ENCODE results near the gene GZMH. TPM values are rescaled to one million over a fixed set of nuclear protein-coding genes. Genes with fewer than 3 reads are reported as not detected.

The GZMH gene
- total RNA-seq, 1 experiment from 2014 or later = not detected

Other genes with a start within 250 kb of the GZMH start
- 17.1 and 19.9 TPM in 2 replicates for gene NFATC4, start 241.5 kb downstream of the GZMH start, total RNA-seq (2014; rRNA removed; shearing (Covaris generic); ENCODE audit: low replicate concordance)
- not detected in 2 replicates for gene NYNRIN, start 210.7 kb downstream of the GZMH start, total RNA-seq (2014; rRNA removed; shearing (Covaris generic); ENCODE audit: low replicate concordance)
- gene CBLN3, start 180.0 kb downstream of the GZMH start, total RNA-seq (2014; rRNA removed; shearing (Covaris generic); ENCODE audit: low replicate concordance) = 1.1 and 3.6 TPM in 2 replicates
- 50.8 and 109 TPM in 2 replicates for gene KHNYN, start 179.7 kb downstream of the GZMH start, total RNA-seq (2014; rRNA removed; shearing (Covaris generic); ENCODE audit: low replicate concordance)
- 53.3 and 77.2 TPM in 2 replicates for gene SDR39U1, start 166.9 kb downstream of the GZMH start, total RNA-seq (2014; rRNA removed; shearing (Covaris generic); ENCODE audit: low replicate concordance)
- not detected in 2 replicates for gene CMA1, start 101.4 kb downstream of the GZMH start, total RNA-seq (2014; rRNA removed; shearing (Covaris generic); ENCODE audit: low replicate concordance)
- not detected in 2 replicates for gene CTSG, start 33.4 kb downstream of the GZMH start, total RNA-seq (2014; rRNA removed; shearing (Covaris generic); ENCODE audit: low replicate concordance)
- not detected in 2 replicates for gene GZMB, start 24.5 kb upstream of the GZMH start, total RNA-seq (2014; rRNA removed; shearing (Covaris generic); ENCODE audit: low replicate concordance)